GM21786 (cell line): ENCODE results near the gene ZDHHC17.
"Not testable (repeated sequence)": the region's sequence is repeated elsewhere in the genome, so short reads cannot be mapped to it uniquely, and the experiment has no call there.

Source experiments
- ATAC-seq: cut with Tn5 transposase; IDR thresholded peaks from one replicate; pipeline ENCODE4 v1.9.1; 2021; ENCODE audit not compliant: unreplicated experiment

ZDHHC17 gene, protein sequence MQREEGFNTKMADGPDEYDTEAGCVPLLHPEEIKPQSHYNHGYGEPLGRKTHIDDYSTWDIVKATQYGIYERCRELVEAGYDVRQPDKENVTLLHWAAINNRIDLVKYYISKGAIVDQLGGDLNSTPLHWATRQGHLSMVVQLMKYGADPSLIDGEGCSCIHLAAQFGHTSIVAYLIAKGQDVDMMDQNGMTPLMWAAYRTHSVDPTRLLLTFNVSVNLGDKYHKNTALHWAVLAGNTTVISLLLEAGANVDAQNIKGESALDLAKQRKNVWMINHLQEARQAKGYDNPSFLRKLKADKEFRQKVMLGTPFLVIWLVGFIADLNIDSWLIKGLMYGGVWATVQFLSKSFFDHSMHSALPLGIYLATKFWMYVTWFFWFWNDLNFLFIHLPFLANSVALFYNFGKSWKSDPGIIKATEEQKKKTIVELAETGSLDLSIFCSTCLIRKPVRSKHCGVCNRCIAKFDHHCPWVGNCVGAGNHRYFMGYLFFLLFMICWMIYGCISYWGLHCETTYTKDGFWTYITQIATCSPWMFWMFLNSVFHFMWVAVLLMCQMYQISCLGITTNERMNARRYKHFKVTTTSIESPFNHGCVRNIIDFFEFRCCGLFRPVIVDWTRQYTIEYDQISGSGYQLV

DNA sequence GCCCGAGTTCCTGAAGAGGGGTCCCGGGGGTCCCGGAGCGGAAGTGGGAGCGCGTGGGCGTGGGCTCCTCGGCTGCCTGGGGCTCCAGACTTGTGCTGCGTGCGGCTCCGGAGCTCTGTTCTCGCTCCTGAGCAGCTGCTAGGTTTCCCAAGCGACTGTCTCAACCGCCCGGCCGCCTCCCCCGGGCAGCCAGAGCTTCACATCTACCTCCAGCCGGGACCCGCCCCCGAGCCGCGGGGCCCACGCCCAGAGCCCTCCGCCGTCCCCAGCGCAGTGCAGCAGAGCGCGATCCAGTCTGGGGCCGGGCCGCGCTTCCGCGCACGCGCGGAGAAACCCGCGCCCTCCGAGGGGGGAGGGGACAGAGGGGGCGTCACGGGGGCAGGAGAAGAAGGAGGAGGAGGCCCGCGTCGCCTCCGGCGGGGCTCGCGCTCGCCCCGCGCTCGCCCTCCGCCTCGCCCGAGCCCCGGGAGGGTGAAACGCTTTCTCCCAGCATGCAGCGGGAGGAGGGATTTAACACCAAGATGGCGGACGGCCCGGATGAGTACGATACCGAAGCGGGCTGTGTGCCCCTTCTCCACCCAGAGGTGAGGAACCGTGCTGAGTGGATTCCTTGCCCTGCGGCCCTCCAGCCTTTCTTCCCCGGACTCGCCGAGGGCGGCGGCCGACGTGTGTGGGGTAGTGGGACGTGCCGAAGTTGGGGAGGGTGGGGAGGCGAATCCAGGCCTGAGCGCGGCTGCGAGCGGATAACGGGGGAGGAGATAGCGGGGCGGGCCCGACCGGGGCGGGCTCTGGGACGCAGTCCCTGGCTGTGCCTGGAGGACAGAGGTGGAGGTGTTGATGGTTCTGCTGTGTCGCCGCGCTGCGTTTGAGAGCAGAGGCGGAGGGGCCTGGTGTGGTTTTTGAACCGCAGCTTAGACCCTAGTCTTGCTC, at the start of gene ZDHHC17:
ZDHHC17 (plus strand) TSS at position 370 of the 930 bp plus-strand sequence; CDS start at position 492, 122 bp downstream.
- peak; percentile 87 for ATAC-seq

DNA sequence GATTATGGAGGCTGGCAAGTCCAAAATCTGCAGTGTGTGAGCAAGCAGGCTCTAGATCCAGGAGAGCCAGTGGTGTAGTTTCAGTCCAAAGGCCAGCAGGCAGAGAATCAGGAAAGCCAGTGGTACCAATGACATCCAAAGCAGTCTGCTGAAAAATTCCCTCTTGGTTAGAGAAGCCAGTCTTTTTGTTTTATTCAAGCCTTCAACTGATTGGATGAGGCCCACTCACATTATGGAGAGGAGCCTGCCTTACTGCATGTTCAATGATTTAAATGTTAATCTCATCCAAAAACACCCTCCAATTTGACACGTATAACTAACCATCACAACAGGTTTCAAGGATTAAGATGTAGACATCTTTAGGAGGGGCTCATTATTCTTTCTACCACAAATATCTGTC, 49.5 kb upstream of the ZDHHC17 start:
- ATAC-seq: no peak

DNA sequence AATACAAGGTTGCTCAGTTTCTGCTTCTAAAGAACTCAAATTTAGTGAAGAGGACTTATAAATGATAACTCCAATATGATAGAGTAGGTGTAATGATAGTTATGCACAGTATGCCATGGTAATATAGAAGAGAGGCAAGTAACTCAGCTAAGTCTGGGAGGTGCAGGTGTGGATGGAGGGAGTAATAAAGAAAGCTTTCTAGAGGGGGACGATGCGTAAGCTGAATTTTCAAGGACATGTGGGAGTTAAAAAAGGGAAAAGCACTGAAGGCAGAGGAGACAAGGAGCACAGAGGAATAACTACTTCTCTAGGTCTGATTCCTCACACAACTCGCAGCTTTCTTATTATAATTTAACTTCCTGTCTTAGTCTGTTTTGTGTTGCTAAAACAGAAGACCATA, 49.1 kb upstream of the ZDHHC17 start:
- ATAC-seq: no peak

DNA sequence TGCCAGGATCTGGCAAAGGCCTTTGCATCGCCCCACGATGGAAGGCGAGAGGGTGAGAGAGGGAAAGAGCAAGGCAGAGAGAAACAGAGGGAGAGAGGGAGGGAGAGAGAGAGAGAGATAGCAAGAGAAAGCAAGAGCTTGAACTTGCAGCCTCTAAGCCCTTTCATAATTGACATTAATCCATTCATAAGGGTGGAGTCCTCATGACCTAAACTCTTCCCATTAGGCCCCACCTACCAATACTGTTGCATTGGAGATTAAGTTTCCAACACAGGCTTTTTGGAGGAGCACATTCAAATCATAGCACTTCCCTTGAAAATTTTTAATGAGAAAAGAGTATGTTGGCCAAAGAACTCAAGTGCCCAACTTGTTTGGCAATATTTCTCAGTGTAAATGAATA, 48.6 kb upstream of the ZDHHC17 start:
- no peak for ATAC-seq

DNA sequence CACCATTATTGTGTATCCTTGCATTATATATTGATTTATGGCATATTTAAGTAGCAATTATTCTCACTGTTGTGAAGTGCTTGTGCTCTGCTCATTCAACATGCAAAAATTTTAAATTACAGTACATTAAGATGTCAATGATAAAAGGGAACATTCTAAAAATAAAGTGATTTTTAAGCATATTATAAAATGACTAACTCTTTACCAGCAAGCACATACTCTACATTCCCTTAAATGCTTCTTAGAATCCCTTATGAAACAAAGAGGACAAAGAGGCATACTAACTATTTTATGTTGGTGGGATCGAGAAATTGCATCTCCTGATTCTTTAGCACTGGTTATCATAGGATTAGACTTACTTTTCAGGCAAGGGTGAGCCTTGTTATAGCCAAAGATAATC, 46.6 kb upstream of the ZDHHC17 start:
- ATAC-seq: no peak

DNA sequence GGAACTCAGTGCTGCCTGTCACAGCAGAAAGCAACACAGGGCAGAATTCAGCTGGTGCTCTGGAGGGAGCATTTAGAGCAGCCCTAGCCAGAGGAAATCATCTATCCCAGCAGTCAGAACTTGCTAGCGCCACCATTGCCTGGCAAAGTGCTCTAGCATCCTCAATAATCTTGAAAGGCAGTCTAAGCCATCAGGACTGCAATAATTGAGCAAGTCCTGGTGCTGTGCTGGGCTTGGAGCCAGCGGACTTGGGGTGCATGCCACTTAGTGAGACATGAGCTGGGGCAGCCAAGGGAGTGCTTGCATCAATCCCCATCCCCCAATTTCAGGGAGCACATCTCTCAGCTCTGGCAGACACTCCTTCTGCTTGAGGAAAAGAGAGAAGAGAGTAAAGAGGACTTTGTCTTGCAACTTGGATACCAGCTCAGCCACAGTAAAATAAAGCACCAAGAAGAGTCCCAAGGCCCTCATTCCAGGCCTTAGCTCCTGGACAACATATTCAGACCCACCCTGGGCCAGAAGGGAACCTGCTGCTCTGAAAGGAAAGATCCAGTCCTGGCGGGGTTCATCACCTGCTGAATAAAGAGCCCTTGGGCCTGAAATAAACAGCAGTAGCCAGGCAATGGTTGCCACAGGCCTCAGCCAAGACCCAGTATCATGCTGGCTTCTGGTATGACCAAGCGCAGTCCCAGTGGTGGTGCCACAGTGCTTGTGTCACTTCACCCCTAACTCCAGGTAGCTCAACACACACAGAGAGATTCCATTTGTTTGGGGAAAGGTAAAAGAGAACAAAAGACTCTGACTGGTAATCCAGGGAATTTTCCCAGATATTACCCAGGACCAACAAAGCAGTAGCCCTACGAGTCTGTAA, 44.5 kb upstream of the ZDHHC17 start:
- ATAC-seq: no peak

DNA sequence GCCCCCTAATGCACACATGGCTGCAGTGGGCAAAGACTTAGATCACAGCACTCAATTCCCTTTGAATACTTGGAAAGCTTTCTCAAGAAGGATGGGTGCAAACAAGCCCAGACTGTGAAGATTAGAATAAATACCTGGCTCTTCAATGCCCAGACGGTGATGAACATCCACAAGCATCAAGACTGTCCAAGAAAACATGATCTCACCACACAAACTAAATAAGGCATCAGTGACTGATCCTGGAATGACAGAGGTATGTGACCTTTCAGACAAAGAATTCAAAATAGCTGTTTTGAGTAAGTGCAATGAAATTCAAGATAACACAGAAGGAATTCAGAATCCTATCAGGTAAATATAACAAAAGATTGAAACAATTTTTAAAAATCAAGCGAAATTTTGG, 43.8 kb upstream of the ZDHHC17 start:
- ATAC-seq: no peak

DNA sequence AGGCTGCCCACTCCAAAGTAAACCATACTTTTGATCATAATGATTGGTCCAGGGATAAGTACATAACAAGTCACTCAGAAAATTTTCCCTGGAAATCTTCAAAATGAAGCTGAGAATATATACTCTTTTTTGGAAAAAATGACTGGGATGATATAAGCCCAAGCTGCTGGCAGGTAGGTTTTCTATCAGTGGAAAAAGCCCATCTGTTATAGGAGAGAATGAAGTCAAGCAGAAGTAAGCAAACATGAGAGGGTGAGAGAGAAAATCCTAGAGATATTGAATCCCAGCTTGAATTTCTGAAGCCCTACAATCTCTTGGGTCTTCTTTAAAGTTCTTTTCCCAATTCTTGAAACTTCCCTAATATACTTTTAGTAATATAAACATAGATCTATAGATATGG, 37.3 kb upstream of the ZDHHC17 start:
- no peak for ATAC-seq

DNA sequence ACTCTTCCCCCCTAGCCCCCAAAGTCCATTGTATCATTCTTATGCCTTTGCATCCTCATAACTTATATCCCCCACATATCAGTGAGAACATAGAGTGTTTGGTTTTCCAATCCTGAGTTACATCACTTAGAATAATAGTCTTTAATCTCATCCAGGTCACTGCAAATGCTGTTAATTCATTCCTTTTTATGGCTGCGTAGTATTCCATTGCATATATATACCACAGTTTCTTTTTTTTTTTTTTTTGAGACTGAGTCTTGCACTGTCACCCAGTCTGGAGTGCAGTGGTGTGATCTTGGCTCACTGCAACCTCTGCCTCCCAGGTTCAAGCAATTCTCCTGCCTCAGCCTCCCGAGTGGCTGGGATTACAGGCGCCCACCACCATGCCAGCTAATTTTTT, 31.7 kb upstream of the ZDHHC17 start:
- ATAC-seq: not testable (repeated sequence)

DNA sequence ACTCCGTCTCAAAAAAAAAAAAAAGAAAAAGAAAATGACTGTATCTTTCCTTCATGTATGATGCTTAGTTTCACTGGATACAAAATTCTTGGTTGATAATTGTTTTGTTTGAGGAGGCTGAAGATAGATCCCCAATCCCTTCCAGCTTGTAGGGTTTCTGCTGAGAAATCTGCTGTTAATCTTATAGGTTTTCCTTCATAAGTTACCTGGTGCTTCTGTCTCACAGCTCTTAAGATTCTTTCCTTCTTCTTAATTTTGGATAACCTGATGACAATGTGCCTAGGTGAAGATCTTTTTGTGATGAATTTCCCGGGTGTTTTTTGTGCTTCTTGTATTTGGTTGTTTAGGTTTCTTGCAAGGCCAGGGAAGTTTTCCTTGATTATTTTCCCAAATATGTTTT, 26.2 kb upstream of the ZDHHC17 start:
- ATAC-seq: not testable (repeated sequence)

DNA sequence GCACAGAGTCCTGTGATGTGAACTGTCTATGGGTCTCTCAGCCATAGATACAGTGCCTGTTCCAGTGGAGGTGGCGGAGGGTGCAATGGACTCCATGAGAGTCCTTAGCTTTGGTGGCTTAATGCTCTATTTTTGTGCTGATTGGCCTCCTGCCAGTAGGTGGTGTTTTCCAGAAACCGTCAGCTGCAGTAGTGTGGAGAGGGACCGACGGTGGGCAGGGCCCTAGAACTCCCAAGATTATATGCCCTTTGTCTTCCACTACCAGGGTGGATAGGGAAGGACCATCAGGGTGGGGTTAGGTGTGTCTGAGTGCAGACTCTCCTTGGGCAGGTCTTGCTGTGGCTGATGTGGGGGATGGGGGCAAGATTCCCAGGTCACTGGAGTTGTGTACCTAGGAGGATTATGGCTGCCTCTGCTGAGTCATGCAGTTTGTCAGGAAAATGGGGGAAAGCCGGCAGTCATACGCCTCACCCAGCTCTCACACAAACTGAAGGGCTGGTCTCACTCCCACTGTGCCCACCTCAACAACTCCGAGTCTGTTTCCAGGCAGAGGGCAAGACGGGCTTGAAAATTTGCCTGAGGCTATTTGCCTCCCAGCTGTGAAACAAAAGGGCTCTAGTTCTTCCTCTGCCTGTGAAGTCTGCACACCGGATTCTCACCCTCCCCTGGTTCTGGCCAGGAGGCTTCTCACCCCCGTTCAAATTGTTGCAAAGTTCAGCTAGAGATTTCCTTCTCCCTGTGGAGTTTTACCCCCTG, 24.9 kb upstream of the ZDHHC17 start:
- ATAC-seq: no peak

DNA sequence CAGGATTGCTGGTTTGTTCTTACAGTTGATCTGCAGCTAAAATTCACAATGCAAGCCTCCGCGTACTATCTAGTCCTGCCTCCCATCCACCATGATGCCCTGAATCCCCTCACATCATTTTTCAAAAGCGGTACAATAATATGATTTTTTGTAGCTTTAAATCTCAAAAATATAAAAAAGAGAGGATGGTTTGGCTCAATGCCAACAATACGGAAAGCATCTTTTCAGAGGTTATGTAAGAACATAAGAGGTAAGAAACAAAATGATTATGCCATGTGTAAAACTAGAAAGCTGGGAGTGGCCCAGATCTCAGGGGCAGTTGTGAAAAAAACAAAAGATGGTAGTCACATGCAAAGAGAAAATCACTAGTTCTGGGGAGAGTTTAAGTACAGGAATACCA, 24.0 kb upstream of the ZDHHC17 start:
- ATAC-seq: no peak

DNA sequence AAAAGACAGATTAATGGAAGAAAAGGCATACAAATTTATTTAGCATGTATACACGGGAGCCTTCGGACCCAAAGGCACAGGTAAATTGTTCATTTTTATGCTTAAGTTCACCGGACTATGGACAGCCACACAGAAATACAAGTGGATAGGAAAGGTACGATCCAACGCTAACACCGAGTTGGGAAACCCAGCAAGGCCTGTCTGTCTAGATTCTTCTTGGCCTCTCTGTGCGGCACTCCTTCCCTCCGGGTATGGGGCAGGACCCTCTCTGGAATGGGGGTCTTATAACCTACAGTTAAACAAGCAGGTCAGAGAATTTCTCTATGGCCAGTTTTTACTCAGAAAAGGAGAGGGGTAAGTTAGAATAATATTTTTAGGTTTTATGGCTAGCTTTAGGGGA, 23.4 kb upstream of the ZDHHC17 start:
- ATAC-seq: no peak

DNA sequence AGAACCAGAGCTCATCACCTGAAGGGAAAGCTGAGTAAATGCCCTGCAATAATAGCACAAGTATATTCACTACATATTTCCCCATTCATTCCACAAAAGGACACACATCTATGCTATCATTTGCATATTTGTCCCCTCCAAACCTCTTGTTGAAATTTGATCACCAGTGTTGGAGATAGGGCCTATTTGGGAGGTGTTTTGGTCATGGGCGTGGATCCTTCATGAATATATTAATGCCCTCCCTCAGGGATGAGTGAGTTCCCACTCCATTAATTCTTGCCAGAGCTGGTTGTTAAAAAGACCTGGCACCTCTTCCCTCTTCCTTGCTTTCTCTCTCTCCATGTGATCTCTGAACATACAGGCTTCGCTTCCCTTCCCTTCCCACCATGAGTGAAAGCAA, 18.6 kb upstream of the ZDHHC17 start:
- no peak for ATAC-seq

DNA sequence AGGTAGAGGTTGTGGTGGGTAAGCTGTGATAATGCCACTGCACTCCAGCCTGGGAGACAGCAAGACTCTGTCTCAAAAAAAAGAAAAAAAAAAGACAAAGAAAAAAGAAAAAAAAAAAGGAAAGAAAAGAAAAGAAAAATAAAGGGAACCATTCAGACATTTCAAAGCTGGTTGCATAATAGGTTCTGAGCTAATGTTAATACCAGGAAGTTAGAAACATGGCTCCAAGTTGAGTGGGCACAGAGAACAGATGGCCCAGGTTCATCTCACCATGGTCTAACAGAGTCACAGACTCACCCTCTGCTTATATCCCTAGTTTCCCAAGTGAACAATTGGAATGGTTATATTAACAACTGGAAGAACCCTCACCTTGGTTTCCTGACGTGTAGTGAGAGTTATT, 17.4 kb upstream of the ZDHHC17 start:
- no peak for ATAC-seq

DNA sequence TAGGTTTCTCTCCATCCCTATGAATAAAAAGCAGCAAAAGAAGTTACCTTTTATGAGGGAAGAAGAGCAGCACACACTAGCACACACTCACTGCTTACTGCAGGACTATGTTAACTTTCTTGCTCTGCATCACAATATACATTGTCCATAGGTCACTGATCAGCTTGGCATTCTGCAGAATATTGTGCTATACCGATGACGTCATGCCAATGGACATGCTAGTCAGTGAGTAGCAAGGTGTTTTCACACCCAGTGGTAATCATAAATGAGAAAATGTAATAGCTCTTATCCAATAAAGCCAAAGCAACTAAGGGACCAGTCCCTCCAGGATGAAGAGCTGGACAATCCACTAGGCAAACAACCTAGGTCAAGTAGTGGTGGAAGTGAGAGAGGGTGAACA, 16.7 kb upstream of the ZDHHC17 start:
- no peak for ATAC-seq

DNA sequence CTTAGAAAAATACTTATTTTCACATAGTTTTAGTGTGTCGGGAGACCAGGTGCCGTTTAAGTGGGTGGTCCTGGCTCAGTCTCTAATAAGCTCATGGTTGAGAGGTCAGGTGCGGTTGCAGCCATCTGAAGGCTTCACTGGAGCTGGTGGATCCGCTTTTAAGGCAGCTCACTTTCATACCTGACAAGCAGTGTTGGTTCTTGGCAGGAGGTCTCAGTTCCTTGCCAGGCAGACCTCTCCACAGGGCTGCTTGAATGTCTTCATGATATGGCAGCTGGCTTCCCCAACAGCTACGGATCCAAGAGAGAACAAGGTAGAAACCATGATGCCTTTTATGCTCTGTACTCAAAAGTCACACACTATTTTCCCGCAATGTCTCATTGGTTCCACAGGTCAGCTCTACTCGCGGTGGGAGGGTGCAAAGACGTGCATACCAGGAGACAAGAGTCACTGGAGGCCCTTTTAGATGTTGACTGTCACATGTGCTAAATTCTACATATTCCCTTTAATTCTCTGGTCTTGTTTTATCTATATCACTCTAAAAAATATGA, 8.0 kb upstream of the ZDHHC17 start:
- no peak for ATAC-seq

DNA sequence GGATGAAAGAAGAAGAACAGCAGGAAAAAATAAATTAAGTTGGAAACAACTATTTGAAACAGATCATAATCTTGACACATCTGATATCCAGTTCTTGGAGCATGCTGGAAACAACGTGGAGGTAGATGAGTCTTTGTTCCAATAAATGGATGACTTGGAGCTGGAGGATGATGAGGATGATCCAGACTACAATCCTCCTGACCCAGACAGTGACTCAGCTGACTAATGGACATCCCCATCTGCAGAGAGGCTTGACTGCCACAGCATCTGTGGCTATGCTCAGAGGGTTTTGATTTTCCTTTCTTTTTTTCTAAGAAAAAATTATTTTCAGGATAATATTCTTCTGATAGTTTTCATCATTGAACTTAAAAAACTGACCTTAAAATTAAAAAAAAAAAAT, 6.2 kb upstream of the ZDHHC17 start:
- ATAC-seq: no peak

DNA sequence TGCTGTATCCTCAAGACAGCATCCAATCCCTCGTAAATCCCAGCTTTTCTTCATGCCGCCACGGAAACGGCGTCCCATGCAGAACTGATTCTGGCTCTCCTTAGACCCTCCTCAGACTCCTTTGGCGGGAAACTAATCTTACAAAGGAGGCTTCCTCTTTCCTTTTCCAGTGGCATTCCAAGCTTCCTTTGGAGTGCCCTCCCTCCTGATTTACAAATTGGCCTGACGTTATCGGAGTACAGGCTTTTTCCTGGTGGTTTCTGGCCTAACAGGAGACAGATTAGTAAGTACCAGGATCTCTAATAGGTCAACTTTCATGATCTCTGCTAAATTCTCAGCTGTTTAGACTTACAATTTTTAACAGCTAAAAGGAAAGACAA, 1.3 kb upstream of the ZDHHC17 start:
- ATAC-seq: no peak

DNA sequence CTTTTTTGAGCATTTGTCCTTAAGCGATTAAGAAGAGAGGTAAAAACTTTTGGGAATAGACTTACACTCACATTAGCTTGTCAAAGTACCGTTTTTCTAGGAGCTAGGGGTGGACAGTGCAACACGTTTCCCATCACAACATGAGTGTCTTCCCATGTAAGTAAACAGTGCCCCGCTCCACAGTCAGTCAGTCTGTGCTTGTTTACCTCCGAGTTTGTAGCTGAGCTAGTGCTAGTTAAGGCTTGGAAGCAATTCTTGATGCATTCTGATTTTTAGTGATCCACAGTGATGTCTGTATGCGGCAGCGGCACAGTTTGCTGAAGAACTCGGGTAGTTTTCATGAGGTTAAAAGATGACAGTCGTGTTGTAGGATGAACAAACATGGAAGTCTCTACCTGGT, 941 bp downstream of the ZDHHC17 start:
- no peak for ATAC-seq
